Calu3 (cell line): ENCODE measurements around the gene PDE4B. TPM values are rescaled to one million over a fixed set of nuclear protein-coding genes. Genes with fewer than 3 reads are reported as not detected.

Experiments
- BruUV-seq: library from RNA; stranded (reverse); fragments of 400-500 nt; replicated peaks from 2 replicates; lab custom pipeline; 2021; lab: Mats Ljungman, UMichigan
- CTCF ChIA-PET: fragments of 300-600 bp; sonication (Branson Sonifier 250); formaldehyde crosslinking; loops from one replicate; lab custom pipeline; 2022; ENCODE audit warnings: antibody characterized with exemption; lab: Charles Lee
- DNase-seq: peaks from one replicate; pipeline ENCODE4 v3.0.0; 2022
- H3K27ac Mint-ChIP-seq: one replicate; pipeline ENCODE4 v1.8.0; 2022; ENCODE audit warnings: mixed read lengths; ENCODE audit not compliant: unreplicated experiment
- H3K27me3 Mint-ChIP-seq: one replicate; pipeline ENCODE4 v1.8.0; 2022; ENCODE audit warnings: mixed read lengths; ENCODE audit not compliant: unreplicated experiment
- H3K36me3 Mint-ChIP-seq: one replicate; pipeline ENCODE4 v1.8.0; 2022; ENCODE audit warnings: mild to moderate bottlenecking, moderate library complexity, mixed read lengths; ENCODE audit not compliant: insufficient read depth, unreplicated experiment
- H3K4me1 Mint-ChIP-seq: one replicate; pipeline ENCODE4 v1.8.0; 2022; ENCODE audit warnings: mild to moderate bottlenecking, low read depth, mixed read lengths; ENCODE audit not compliant: unreplicated experiment
- H3K4me3 Mint-ChIP-seq: one replicate; pipeline ENCODE4 v1.8.0; 2022; ENCODE audit warnings: mild to moderate bottlenecking, low read depth, moderate library complexity, mixed read lengths; ENCODE audit not compliant: unreplicated experiment
- H3K9me3 Mint-ChIP-seq: one replicate; pipeline ENCODE4 v1.8.0; 2022; ENCODE audit warnings: low read depth, mixed read lengths; ENCODE audit not compliant: unreplicated experiment
- CTCF ChIP-seq: fragments of 200-600 bp; IDR thresholded peaks from one replicate; pipeline ENCODE4 v1.8.0; 2022; ENCODE audit warnings: antibody characterized with exemption; ENCODE audit not compliant: unreplicated experiment
- intact Hi-C: fragments of 100-400 bp; cut with micrococcal nuclease; formaldehyde crosslinking; loops from one replicate; pipeline ENCODE4 v1.10.0; 2022; ENCODE audit not compliant: unreplicated experiment
- total RNA-seq: library from RNA; stranded (reverse); gene quantifications from 2 replicates; pipeline ENCODE4 v1.2.3, GENCODE V29; 2022

PDE4B gene
- total RNA-seq, 1 experiment from 2014 or later: 2.9 TPM

GRCh38 chr1:66350001-66350547 lies 557.4 kb downstream of the PDE4B start:
- no peak overlapping the region for H3K27ac Mint-ChIP-seq
- no peaks in the 10 kb centered on the region for H3K4me1 Mint-ChIP-seq

GRCh38 chr1:66351478-66351877 lies 558.8 kb downstream of the PDE4B start:
- no peaks in the 10 kb centered on the region for H3K9me3 Mint-ChIP-seq
- BruUV-seq: no TSS peak
- no peak overlapping the region for H3K27ac Mint-ChIP-seq
- TF ChIP-seq CTCF: no peak
- H3K27me3 Mint-ChIP-seq: no peaks in the 10 kb centered on the region
- H3K36me3 Mint-ChIP-seq: no peaks in the 10 kb centered on the region
- no peak for DNase-seq
- no peak overlapping the region for H3K4me3 Mint-ChIP-seq
- CTCF ChIA-PET: interaction anchor here (0.5 kb wide), 1 partner anchor 583 kb away, joined by 4 read pairs; no protein-coding TSS in a partner anchor
- H3K4me1 Mint-ChIP-seq: no peaks in the 10 kb centered on the region
- intact Hi-C loops: no loop called here

More at GRCh38 chr1:66350001-66350547, 557.4 kb downstream of the PDE4B start:
- intact Hi-C loops: no loop called here
- no peak for TF ChIP-seq CTCF
- DNase-seq: no peak
- Mint-ChIP-seq H3K27me3 (no peaks in the 10 kb centered on the region), H3K9me3 (no peaks in the 10 kb centered on the region), H3K4me3 (no peak overlapping the region), H3K36me3 (no peaks in the 10 kb centered on the region)
- BruUV-seq: no TSS peak
- CTCF ChIA-PET: no interaction called here

- TF ChIP-seq CTCF: no peak
- Mint-ChIP-seq H3K4me1 (no peaks in the 10 kb centered on the region), H3K36me3 (no peaks in the 10 kb centered on the region), H3K9me3 (no peaks in the 10 kb centered on the region), H3K27me3 (no peaks in the 10 kb centered on the region), H3K4me3 (no peak overlapping the region), H3K27ac (no peak overlapping the region)
- intact Hi-C loops: no loop called here
- CTCF ChIA-PET: interaction anchor here (0.5 kb wide), 1 partner anchor 583 kb away, joined by 4 read pairs; no protein-coding TSS in a partner anchor
- no peak for DNase-seq
- no TSS peak for BruUV-seq
These were observed 559.2 kb downstream of the PDE4B start for GRCh38 chr1:66351913-66352312.

GRCh38 chr1:66352792-66353191 lies 560.1 kb downstream of the PDE4B start:
- no TSS peak for BruUV-seq
- no peak for TF ChIP-seq CTCF
- intact Hi-C loops: no loop called here
- Mint-ChIP-seq H3K9me3 (no peaks in the 10 kb centered on the region), H3K27ac (no peak overlapping the region), H3K36me3 (no peaks in the 10 kb centered on the region), H3K4me1 (no peaks in the 10 kb centered on the region), H3K4me3 (no peak overlapping the region), H3K27me3 (no peaks in the 10 kb centered on the region)
- CTCF ChIA-PET: no interaction called here
- DNase-seq: no peak
